Neutrophil (primary cell): ENCODE data around the gene CHSY3.

Source experiments
- H3K27ac ChIP-seq: fragments of 200-600 bp; sonication (generic); 2 replicates; pipeline ENCODE4 v1.5.1; 2016; ENCODE audit warnings: mild to moderate bottlenecking, moderate library complexity
- H3K27me3 ChIP-seq: fragments of 200-600 bp; sonication (generic); 2 replicates; pipeline ENCODE4 v1.6.0; 2016; ENCODE audit warnings: mild to moderate bottlenecking
- H3K36me3 ChIP-seq: fragments of 200-600 bp; sonication (generic); 2 replicates; pipeline ENCODE4 v1.5.1; 2017
- H3K4me1 ChIP-seq, 2 experiments: fragments of 200-600 bp in 1 of 2; sonication (generic) in 1 of 2; 1 replicate in 1 of 2; 2 replicates in 1 of 2; pipeline versions ENCODE4 v1.5.1 to v1.6.1; 2013 to 2016; ENCODE audit warnings: low read depth in 1 of 2, low read length in 1 of 2, mild to moderate bottlenecking in 1 of 2, moderate library complexity in 1 of 2; ENCODE audit not compliant: control insufficient read depth in 1 of 2, insufficient read depth in 1 of 2
- H3K4me3 ChIP-seq, 2 experiments: fragments of 200-600 bp in 1 of 2; sonication (generic) in 1 of 2; 1 replicate in 1 of 2; 2 replicates in 1 of 2; pipeline ENCODE4 v1.5.1; 2013 to 2016; ENCODE audit warnings: low read depth in 1 of 2, low read length in 1 of 2, mild to moderate bottlenecking in 1 of 2, moderate library complexity in 1 of 2
- H3K9me3 ChIP-seq: fragments of 200-600 bp; sonication (generic); 2 replicates; pipeline ENCODE4 v1.5.1; 2016
- TF ChIP-seq, protein P1 (sequence below): fragments of 200-600 bp; sonication (generic); IDR thresholded peaks from 2 replicates; pipeline ENCODE4 v1.5.1; 2016; ENCODE audit warnings: antibody characterized with exemption

Gene CHSY3

DNA sequence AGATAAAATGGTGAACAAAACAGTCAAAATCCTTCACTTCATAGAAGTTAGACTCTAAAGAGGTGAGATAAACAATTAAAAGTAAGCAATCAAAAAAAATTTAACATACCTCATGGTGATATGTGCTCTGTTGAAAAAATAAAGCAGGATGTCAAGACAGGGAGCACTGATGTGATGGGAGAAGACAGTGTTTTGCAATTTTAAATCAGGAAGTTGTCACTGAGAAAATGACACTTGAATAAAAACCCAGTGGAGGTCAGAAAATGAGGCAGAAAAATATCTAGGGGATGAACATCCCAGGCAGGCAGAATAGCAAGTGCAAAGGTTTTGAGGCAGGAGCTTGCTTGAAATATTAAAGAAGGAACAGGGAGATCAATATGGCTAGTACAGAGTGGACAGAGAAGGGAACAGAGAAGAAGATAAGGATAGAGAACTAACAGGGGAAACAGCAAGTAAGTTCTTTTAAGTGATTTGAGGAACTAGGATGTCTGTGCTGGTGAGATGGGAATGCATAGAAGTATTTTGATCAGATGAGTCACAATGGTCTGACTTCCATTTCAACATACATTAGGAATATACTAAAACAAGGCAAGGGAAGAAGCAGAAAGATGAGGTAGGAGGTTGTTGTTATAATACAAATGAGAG lies 130.4 kb downstream of the CHSY3 start:
- Histone ChIP-seq H3K4me1 (no peaks in the 10 kb centered on the region), H3K27me3 (no peaks in the 10 kb centered on the region), H3K9me3 (no peaks in the 10 kb centered on the region), H3K36me3 (no peaks in the 10 kb centered on the region), H3K27ac (no peak overlapping the region), H3K4me3 (no peak overlapping the region)
- TF ChIP-seq, protein P1, sequence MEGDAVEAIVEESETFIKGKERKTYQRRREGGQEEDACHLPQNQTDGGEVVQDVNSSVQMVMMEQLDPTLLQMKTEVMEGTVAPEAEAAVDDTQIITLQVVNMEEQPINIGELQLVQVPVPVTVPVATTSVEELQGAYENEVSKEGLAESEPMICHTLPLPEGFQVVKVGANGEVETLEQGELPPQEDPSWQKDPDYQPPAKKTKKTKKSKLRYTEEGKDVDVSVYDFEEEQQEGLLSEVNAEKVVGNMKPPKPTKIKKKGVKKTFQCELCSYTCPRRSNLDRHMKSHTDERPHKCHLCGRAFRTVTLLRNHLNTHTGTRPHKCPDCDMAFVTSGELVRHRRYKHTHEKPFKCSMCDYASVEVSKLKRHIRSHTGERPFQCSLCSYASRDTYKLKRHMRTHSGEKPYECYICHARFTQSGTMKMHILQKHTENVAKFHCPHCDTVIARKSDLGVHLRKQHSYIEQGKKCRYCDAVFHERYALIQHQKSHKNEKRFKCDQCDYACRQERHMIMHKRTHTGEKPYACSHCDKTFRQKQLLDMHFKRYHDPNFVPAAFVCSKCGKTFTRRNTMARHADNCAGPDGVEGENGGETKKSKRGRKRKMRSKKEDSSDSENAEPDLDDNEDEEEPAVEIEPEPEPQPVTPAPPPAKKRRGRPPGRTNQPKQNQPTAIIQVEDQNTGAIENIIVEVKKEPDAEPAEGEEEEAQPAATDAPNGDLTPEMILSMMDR: no peak

DNA sequence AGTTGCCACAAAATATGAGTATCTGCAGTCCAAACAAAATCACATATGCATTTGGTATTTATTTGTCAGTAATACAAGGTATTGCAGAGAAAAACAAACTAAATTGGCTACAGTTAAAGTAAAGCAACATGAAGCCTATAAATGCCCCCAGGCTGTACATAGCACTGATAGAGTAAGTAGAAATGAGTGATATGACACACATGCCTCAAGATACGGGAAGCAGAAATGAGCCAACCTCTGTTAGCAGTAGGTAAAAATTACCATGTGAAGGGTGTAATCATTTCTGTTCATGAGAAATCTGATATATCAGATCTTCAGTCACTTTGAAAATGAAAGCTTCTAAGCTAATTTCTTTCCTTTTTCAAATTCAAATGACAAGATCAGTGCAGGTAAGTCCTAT lies 131.1 kb downstream of the CHSY3 start:
- H3K27me3 ChIP-seq: no peaks in the 10 kb centered on the region
- H3K4me1 ChIP-seq: no peaks in the 10 kb centered on the region
- TF ChIP-seq, protein P1: no peak
- H3K27ac ChIP-seq: no peak overlapping the region
- no peak overlapping the region for H3K4me3 ChIP-seq
- no peaks in the 10 kb centered on the region for H3K9me3 ChIP-seq
- no peaks in the 10 kb centered on the region for H3K36me3 ChIP-seq

GRCh38 chr5:130037905-130038304 lies 133.6 kb downstream of the CHSY3 start:
- Histone ChIP-seq H3K9me3 (no peaks in the 10 kb centered on the region), H3K27me3 (no peaks in the 10 kb centered on the region), H3K36me3 (no peaks in the 10 kb centered on the region), H3K4me1 (no peaks in the 10 kb centered on the region), H3K4me3 (no peak overlapping the region), H3K27ac (no peak overlapping the region)
- TF ChIP-seq, protein P1: no peak

DNA sequence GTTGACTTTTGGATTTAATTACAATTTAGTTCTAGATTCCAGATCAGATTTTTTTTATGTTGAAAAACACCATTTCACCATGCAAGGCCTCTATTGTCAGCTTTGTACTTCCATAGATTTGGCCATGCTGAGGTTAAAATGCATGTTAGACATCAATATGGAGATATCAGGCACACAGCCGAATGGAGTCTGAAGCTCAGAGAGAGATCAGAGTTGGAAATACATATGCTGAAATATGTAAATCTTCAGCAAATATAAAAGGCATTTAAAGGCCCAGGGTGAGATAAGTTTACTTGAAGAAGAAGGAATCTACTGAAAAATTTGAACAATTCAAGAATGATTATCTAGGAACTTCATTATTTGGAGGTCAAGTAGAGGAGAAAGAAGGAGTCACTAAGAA lies 139.6 kb downstream of the CHSY3 start:
- TF ChIP-seq, protein P1: no peak
- no peaks in the 10 kb centered on the region for H3K9me3 ChIP-seq

DNA sequence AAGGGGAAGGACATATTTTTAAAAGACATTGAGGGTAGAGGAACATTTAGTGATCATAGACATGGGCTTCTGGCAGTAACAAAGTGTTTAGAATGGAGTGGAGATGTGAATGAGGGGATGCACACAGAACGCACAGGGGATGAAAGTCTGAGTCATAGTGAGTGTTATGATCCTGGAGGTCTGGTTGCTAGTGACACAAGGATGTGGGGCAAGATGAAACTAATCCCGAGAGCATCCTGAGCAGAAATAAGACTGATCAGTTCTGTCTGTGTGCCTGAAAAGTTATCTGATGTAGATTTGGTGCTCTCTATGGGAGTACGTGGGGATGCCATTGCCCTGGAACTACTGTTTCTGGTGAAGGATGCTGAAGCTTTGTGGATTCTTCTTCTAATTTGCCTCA lies 141.1 kb downstream of the CHSY3 start:
- Histone ChIP-seq H3K36me3 (no peaks in the 10 kb centered on the region), H3K4me1 (no peaks in the 10 kb centered on the region), H3K27ac (no peak overlapping the region), H3K4me3 (no peak overlapping the region), H3K27me3 (no peaks in the 10 kb centered on the region), H3K9me3 (no peaks in the 10 kb centered on the region)
- TF ChIP-seq, protein P1: no peak

More for the DNA sequence above, 139.6 kb downstream of the CHSY3 start:
- Histone ChIP-seq H3K4me1 (no peaks in the 10 kb centered on the region), H3K27ac (no peak overlapping the region), H3K27me3 (no peaks in the 10 kb centered on the region), H3K4me3 (no peak overlapping the region), H3K36me3 (no peaks in the 10 kb centered on the region)

DNA sequence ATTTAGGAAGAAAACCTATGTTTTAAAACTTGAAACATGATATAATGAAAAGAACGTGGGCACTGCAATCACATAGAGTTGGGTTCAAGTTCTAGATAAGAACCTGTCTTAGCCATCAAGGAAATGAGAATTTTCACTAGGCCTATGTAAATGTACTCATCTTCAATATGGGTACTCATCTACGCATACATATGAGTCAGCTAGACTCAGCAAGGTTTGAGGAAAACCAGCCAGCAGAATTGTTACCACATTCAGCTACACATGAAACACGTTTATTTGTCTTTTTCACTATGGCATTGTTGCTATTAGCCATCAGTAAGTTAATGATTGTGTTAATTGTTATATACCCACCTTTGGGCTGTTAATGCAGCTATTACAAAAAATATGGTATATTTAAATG lies 146.3 kb downstream of the CHSY3 start:
- TF ChIP-seq, protein P1: no peak
- no peaks in the 10 kb centered on the region for H3K4me1 ChIP-seq
- no peaks in the 10 kb centered on the region for H3K9me3 ChIP-seq
- no peak overlapping the region for H3K4me3 ChIP-seq
- no peaks in the 10 kb centered on the region for H3K27me3 ChIP-seq
- no peaks in the 10 kb centered on the region for H3K36me3 ChIP-seq
- no peak overlapping the region for H3K27ac ChIP-seq
